Endothelial cell of umbilical vein (primary cell): ENCODE results near the gene WFIKKN2. TPM values are rescaled to one million over a fixed set of nuclear protein-coding genes. Genes with fewer than 3 reads are reported as not detected.

Experiments
- BruUV-seq: library from RNA; stranded (reverse); fragments of 400-500 nt; replicated peaks from 2 replicates; lab custom pipeline; 2021; lab: Mats Ljungman, UMichigan
- CTCF ChIA-PET: fragments of 300-600, 350-600 bp; sonication (Branson Sonifier 250); formaldehyde crosslinking; loops from one replicate; lab custom pipeline; 2021; ENCODE audit warnings: antibody characterized with exemption, inconsistent platforms; lab: Charles Lee
- POLR2A ChIA-PET: fragments of 300-600, 350-600 bp; sonication (Branson Sonifier 250); formaldehyde crosslinking; loops from one replicate; lab custom pipeline; 2021; ENCODE audit warnings: antibody characterized with exemption, inconsistent platforms; lab: Charles Lee
- DNase-seq: peaks from one replicate; pipeline ENCODE4 v3.0.0-alpha.2; 2011; ENCODE audit warnings: low read depth, low spot score
- FAIRE-seq: peaks from 2 replicates; lab custom pipeline; 2011; peaks lifted over from hg19 to GRCh38; lab: Jason Lieb, UNC
- H2AFZ ChIP-seq: 2 replicates; pipeline ENCODE4 v1.6.0; 2012; ENCODE audit warnings: low read depth, low read length, control low read depth, inconsistent platforms
- H3K27ac ChIP-seq: 2 replicates; pipeline ENCODE4 v1.5.1; 2011; ENCODE audit warnings: low read depth, mild to moderate bottlenecking, control low read depth, low read length, moderate library complexity; ENCODE audit not compliant: insufficient read depth
- H3K27me3 ChIP-seq, 2 experiments: 2 replicates each; pipeline versions ENCODE4 v1.6.0 to v1.6.1; 2011; ENCODE audit warnings: low read length in 2 of 2, mixed read lengths in 1 of 2; ENCODE audit not compliant: control insufficient read depth in 2 of 2, insufficient read depth in 2 of 2
- H3K36me3 ChIP-seq, 2 experiments: 2 replicates in 1 of 2; 3 replicates in 1 of 2; pipeline ENCODE4 v1.5.1; 2011; ENCODE audit warnings: low read length in 2 of 2, mild to moderate bottlenecking in 1 of 2, moderate library complexity in 1 of 2; ENCODE audit not compliant: control insufficient read depth in 2 of 2, insufficient read depth in 2 of 2; ENCODE audit errors: extremely low read depth in 1 of 2
- H3K4me1 ChIP-seq: 3 replicates; pipeline ENCODE4 v1.5.1; 2011; ENCODE audit warnings: mild to moderate bottlenecking, low read length; ENCODE audit not compliant: control insufficient read depth, insufficient read depth; ENCODE audit errors: extremely low read depth
- H3K4me2 ChIP-seq: 2 replicates; pipeline ENCODE4 v1.6.1; 2011; ENCODE audit warnings: low read length, control low read depth, mixed read lengths; ENCODE audit not compliant: insufficient read depth
- H3K4me3 ChIP-seq, 3 experiments: fragments of 200-600 bp in 1 of 3; sonication (generic), shearing (Covaris generic) in 1 of 3; replicated peaks in 1 of 3; 2 replicates each; pipeline ENCODE4 v1.5.1; 2011 to 2016; ENCODE audit warnings: control low read depth in 3 of 3, low read length in 3 of 3, mild to moderate bottlenecking in 2 of 3, inconsistent platforms in 1 of 3, low read depth in 1 of 3, moderate library complexity in 1 of 3; ENCODE audit not compliant: insufficient read depth in 1 of 3
- H3K79me2 ChIP-seq: 2 replicates; pipeline ENCODE4 v1.6.0; 2012; ENCODE audit warnings: low read length, inconsistent platforms; ENCODE audit not compliant: control insufficient read depth, insufficient read depth
- H3K9ac ChIP-seq: replicated peaks from 2 replicates; pipeline ENCODE3; 2011; ENCODE audit warnings: low read length, control low read depth; ENCODE audit not compliant: insufficient read depth; ENCODE audit errors: extremely low read depth
- H3K9me1 ChIP-seq: replicated peaks from 3 replicates; pipeline ENCODE4 v1.6.0; 2011; ENCODE audit warnings: mild to moderate bottlenecking, low read length; ENCODE audit not compliant: control insufficient read depth, insufficient read depth; ENCODE audit errors: extremely low read depth
- H3K9me3 ChIP-seq: replicated peaks from 2 replicates; pipeline ENCODE4 v1.5.1; 2012; ENCODE audit warnings: low read length, inconsistent platforms; ENCODE audit not compliant: control insufficient read depth, insufficient read depth
- H4K20me1 ChIP-seq: replicated peaks from 2 replicates; pipeline ENCODE3; 2011; ENCODE audit warnings: mild to moderate bottlenecking, low read length; ENCODE audit not compliant: control insufficient read depth, insufficient read depth; ENCODE audit errors: extremely low read depth
- CTCF ChIP-seq, 2 donors: IDR thresholded peaks; 1 replicate in 1 of 2; 2 replicates in 1 of 2; pipeline ENCODE4 v1.5.1; 2011; ENCODE audit warnings: low read length in 2 of 2, mild to moderate bottlenecking in 2 of 2, moderate library complexity in 2 of 2, control low read depth in 1 of 2, inconsistent platforms in 1 of 2, low read depth in 1 of 2; ENCODE audit not compliant: insufficient read depth in 1 of 2; ENCODE audit errors: extremely low read depth in 1 of 2
- EZH2 ChIP-seq: IDR thresholded peaks from 2 replicates; pipeline ENCODE4 v1.6.1; 2012; ENCODE audit warnings: borderline replicate concordance, low read depth, mild to moderate bottlenecking, moderate library complexity, low read length, inconsistent platforms; ENCODE audit not compliant: severe bottlenecking
- FOS ChIP-seq: IDR thresholded peaks from 2 replicates; pipeline ENCODE4 v1.6.1; 2011; ENCODE audit warnings: mild to moderate bottlenecking, low read length, moderate library complexity, borderline replicate concordance; ENCODE audit not compliant: insufficient read depth
- JUN ChIP-seq: IDR thresholded peaks from 2 replicates; pipeline ENCODE4 v1.6.1; 2011; ENCODE audit warnings: borderline replicate concordance, low read depth; ENCODE audit not compliant: insufficient read length, insufficient read depth
- MYC ChIP-seq: IDR thresholded peaks from one replicate; pipeline ENCODE4 v1.6.1; 2011; ENCODE audit warnings: mild to moderate bottlenecking, low read depth, low read length
- POLR2AphosphoS5 ChIP-seq: IDR thresholded peaks from 2 replicates; pipeline ENCODE4 v1.6.1; 2012; ENCODE audit warnings: low read depth, mild to moderate bottlenecking, control low read depth, low read length, moderate library complexity; ENCODE audit not compliant: insufficient read depth
- dilution Hi-C: fragments of 300-500 bp; cut with MboI; formaldehyde crosslinking; loops from one replicate; pipeline ENCODE4 v1.15.0; 2019; ENCODE audit warnings: low sequenced_read_pairs; ENCODE audit not compliant: extremely low pct_ligation_motif_present
- intact Hi-C: fragments of 100-400 bp; cut with micrococcal nuclease; formaldehyde crosslinking; loops from one replicate; pipeline ENCODE4 v1.10.0; 2022
- polyA plus RNA-seq, 4 experiments: library from polyadenylated mRNA; depleted of rRNA in 3 of 4; stranded (reverse) in 3 of 4; unstranded in 1 of 4; fragments of >200 nt; gene quantifications; 2 replicates each; pipeline versions ENCODE4 v1.2.1 to v1.2.3, GENCODE V29; 2011 to 2012; ENCODE audit warnings: missing spikeins in 1 of 4
- total RNA-seq: library from RNA; stranded (reverse); gene quantifications from 2 replicates; pipeline ENCODE4 v1.2.3, GENCODE V29; 2021

WFIKKN2 gene
- total and polyA plus RNA-seq, 2 donors (not counting 3 experiments of a cell fraction or from before 2014, with no cell fraction given) = 0.03 TPM; not detected in 1

DNA sequence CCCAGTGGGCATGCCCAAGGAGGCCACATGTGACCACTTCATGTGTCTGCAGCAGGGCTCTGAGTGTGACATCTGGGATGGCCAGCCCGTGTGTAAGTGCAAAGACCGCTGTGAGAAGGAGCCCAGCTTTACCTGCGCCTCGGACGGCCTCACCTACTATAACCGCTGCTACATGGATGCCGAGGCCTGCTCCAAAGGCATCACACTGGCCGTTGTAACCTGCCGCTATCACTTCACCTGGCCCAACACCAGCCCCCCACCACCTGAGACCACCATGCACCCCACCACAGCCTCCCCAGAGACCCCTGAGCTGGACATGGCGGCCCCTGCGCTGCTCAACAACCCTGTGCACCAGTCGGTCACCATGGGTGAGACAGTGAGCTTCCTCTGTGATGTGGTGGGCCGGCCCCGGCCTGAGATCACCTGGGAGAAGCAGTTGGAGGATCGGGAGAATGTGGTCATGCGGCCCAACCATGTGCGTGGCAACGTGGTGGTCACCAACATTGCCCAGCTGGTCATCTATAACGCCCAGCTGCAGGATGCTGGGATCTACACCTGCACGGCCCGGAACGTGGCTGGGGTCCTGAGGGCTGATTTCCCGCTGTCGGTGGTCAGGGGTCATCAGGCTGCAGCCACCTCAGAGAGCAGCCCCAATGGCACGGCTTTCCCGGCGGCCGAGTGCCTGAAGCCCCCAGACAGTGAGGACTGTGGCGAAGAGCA lies 4.4 kb downstream of the WFIKKN2 start:
- H3K27me3 ChIP-seq = no peaks in the 10 kb centered on the region
- no peak overlapping the region for H2AFZ ChIP-seq
- no peaks in the 10 kb centered on the region for H3K36me3 ChIP-seq
- TF ChIP-seq POLR2AphosphoS5 (no peak), MYC (no peak), CTCF (IDR thresholded peaks at IDR 0.05; ENCODE audit: extremely low read depth in 1 of 2, insufficient read depth in 1 of 2, low read depth in 1 of 2, low read length in 2 of 2) (no peak), FOS (no peak), JUN (no peak), EZH2 (no peak)
- no peak overlapping the region for H3K9ac ChIP-seq
- H3K27ac ChIP-seq = no peak overlapping the region
- DNase-seq (no peak), FAIRE-seq (no peak)
- dilution Hi-C loops = no loop called here
- ChIA-PET POLR2A (no interaction called here), CTCF (interaction anchor here (0.5 to 9.6 kb wide), 8 partner anchors 11 to 499 kb away, joined by 3 to 130 read pairs (median 4); no protein-coding TSS in a partner anchor)
- no peak overlapping the region for H3K4me2 ChIP-seq
- no peaks in the 10 kb centered on the region for H3K9me1 ChIP-seq
- H3K9me3 ChIP-seq = no peaks in the 10 kb centered on the region
- no peak overlapping the region for H3K4me3 ChIP-seq
- no peaks in the 10 kb centered on the region for H3K79me2 ChIP-seq
- H3K4me1 ChIP-seq = no peaks in the 10 kb centered on the region
- BruUV-seq = no TSS peak
- intact Hi-C loops = no loop called here
- no peaks in the 10 kb centered on the region for H4K20me1 ChIP-seq
